Suprapubic skin (tissue), 4 donors: ENCODE measurements around the gene WDR43.

Experiments
- EP300 ChIP-seq: sonication (generic); formaldehyde crosslinking; IDR thresholded peaks from one replicate; pipeline ENCODE4 v1.6.1; 2017; ENCODE audit warnings: antibody characterized with exemption
- POLR2A ChIP-seq, 2 donors: fragments of 450-650 bp; IDR thresholded peaks; one replicate each; pipeline ENCODE4 v1.6.1; 2017; ENCODE audit warnings: antibody characterized with exemption in 2 of 2, mild to moderate bottlenecking in 2 of 2, moderate library complexity in 2 of 2
- POLR2AphosphoS5 ChIP-seq, 3 donors: sonication (generic); formaldehyde crosslinking; IDR thresholded peaks; one replicate each; pipeline ENCODE4 v1.6.1; 2017; ENCODE audit warnings: antibody characterized with exemption in 3 of 3
- TF ChIP-seq, protein P1 (sequence below), 2 donors: fragments of 200-600 bp in 1 of 2; fragments of 450-650 bp in 1 of 2; sonication (generic) in 1 of 2; IDR thresholded peaks; one replicate each; pipeline ENCODE4 v1.5.1; 2016 to 2019; ENCODE audit warnings: antibody characterized with exemption in 2 of 2, mild to moderate bottlenecking in 1 of 2, moderate library complexity in 1 of 2

DNA sequence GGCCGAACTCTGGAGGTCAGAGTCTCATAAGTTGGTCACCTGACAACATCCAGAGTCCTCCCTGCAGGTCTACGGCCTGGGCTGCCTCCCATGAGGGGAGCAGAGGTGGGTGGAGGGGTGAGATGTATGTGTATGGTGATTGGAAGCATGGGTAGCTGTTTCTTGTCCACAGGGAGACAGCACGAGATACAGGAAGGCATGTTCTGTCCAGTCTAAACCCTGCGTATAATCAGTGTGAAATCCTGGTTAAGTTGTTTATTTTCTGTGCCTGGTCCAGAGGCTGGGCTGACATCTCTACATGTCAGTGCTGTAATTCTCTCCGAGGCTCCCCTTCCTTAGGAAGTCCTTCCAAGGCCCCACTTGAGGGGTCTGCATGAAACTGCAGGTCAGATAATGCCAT lies 95.5 kb downstream of the WDR43 start:
- TF ChIP-seq POLR2A (IDR thresholded peaks at IDR 0.05) (no peak), POLR2AphosphoS5 (IDR thresholded peaks at IDR 0.05) (no peak), EP300 (no peak)
- TF ChIP-seq, protein P1, sequence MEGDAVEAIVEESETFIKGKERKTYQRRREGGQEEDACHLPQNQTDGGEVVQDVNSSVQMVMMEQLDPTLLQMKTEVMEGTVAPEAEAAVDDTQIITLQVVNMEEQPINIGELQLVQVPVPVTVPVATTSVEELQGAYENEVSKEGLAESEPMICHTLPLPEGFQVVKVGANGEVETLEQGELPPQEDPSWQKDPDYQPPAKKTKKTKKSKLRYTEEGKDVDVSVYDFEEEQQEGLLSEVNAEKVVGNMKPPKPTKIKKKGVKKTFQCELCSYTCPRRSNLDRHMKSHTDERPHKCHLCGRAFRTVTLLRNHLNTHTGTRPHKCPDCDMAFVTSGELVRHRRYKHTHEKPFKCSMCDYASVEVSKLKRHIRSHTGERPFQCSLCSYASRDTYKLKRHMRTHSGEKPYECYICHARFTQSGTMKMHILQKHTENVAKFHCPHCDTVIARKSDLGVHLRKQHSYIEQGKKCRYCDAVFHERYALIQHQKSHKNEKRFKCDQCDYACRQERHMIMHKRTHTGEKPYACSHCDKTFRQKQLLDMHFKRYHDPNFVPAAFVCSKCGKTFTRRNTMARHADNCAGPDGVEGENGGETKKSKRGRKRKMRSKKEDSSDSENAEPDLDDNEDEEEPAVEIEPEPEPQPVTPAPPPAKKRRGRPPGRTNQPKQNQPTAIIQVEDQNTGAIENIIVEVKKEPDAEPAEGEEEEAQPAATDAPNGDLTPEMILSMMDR (IDR thresholded peaks at IDR 0.05), result no peak
